H9 (cell line): ENCODE results near the gene BPTF. TPM values are rescaled to one million over a fixed set of nuclear protein-coding genes. Genes with fewer than 3 reads are reported as not detected.

Experiments used
- DNase-seq: peaks from one replicate; pipeline ENCODE4 v3.0.0-alpha.2; 2017
- H2AFZ ChIP-seq: one replicate; pipeline ENCODE4 v1.6.1; 2013; ENCODE audit warnings: mild to moderate bottlenecking, low read length, control low read depth, moderate library complexity
- H2AK5ac ChIP-seq: 2 replicates; pipeline ENCODE4 v1.6.1; 2013; ENCODE audit warnings: low read length, control low read depth, mixed read lengths; ENCODE audit not compliant: insufficient read length
- H2BK120ac ChIP-seq: one replicate; pipeline ENCODE4 v1.6.1; 2013; ENCODE audit warnings: low read depth, mild to moderate bottlenecking, low read length, control low read depth, inconsistent platforms; ENCODE audit not compliant: poor library complexity, severe bottlenecking
- H2BK12ac ChIP-seq: 2 replicates; pipeline ENCODE4 v1.6.1; 2013; ENCODE audit warnings: low read length, control low read depth, mixed read lengths, low read depth; ENCODE audit not compliant: insufficient read length
- H2BK15ac ChIP-seq: 2 replicates; pipeline ENCODE4 v1.6.1; 2013; ENCODE audit warnings: low read depth, low read length, control low read depth
- H2BK20ac ChIP-seq: one replicate; pipeline ENCODE4 v1.6.1; 2013; ENCODE audit warnings: low read depth, mild to moderate bottlenecking, low read length, control low read depth, inconsistent platforms; ENCODE audit not compliant: poor library complexity, severe bottlenecking
- H2BK5ac ChIP-seq: 2 replicates; pipeline ENCODE4 v1.6.1; 2013; ENCODE audit warnings: low read length, control low read depth, mixed read lengths; ENCODE audit not compliant: insufficient read length
- H3K14ac ChIP-seq: 2 replicates; pipeline ENCODE4 v1.6.1; 2013; ENCODE audit warnings: low read length, control low read depth; ENCODE audit not compliant: insufficient read depth
- H3K18ac ChIP-seq: 2 replicates; pipeline ENCODE4 v1.6.1; 2013; ENCODE audit warnings: low read depth, mild to moderate bottlenecking, mixed read lengths, low read length, control low read depth; ENCODE audit not compliant: insufficient read length
- H3K23ac ChIP-seq: 2 replicates; pipeline ENCODE4 v1.6.1; 2013; ENCODE audit warnings: low read length, control low read depth, mixed read lengths, low read depth; ENCODE audit not compliant: insufficient read length
- H3K23me2 ChIP-seq: 2 replicates; pipeline ENCODE4 v1.6.1; 2013; ENCODE audit warnings: low read depth, mild to moderate bottlenecking, mixed read lengths, low read length, control low read depth; ENCODE audit not compliant: insufficient read length, poor library complexity, severe bottlenecking
- H3K27ac ChIP-seq: 2 replicates; pipeline ENCODE4 v1.5.1; 2013; ENCODE audit warnings: low read length, control low read depth, mixed read lengths, low read depth; ENCODE audit not compliant: insufficient read length
- H3K27me3 ChIP-seq: 2 replicates; pipeline ENCODE4 v1.6.1; 2013; ENCODE audit warnings: low read length, control low read depth, inconsistent platforms; ENCODE audit not compliant: insufficient read depth
- H3K4ac ChIP-seq: 2 replicates; pipeline ENCODE4 v1.6.1; 2013; ENCODE audit warnings: low read depth, mild to moderate bottlenecking, control low read depth, inconsistent platforms, low read length, moderate library complexity
- H3K4me1 ChIP-seq: 2 replicates; pipeline ENCODE4 v1.6.1; 2013; ENCODE audit warnings: low read length, control low read depth, inconsistent platforms; ENCODE audit not compliant: insufficient read depth
- H3K4me2 ChIP-seq: 2 replicates; pipeline ENCODE4 v1.6.1; 2013; ENCODE audit warnings: low read length, control low read depth, mixed read lengths; ENCODE audit not compliant: insufficient read length, insufficient read depth
- H3K56ac ChIP-seq: 2 replicates; pipeline ENCODE4 v1.6.1; 2013; ENCODE audit warnings: low read depth, mild to moderate bottlenecking, mixed read lengths, low read length, control low read depth; ENCODE audit not compliant: insufficient read length
- H3K79me1 ChIP-seq: 2 replicates; pipeline ENCODE4 v1.6.1; 2013; ENCODE audit warnings: low read depth, mild to moderate bottlenecking, moderate library complexity, low read length, control low read depth, inconsistent platforms; ENCODE audit not compliant: insufficient read depth, poor library complexity, severe bottlenecking
- H3K79me2 ChIP-seq: 2 replicates; pipeline ENCODE4 v1.6.1; 2013; ENCODE audit warnings: low read length, control low read depth, inconsistent platforms; ENCODE audit not compliant: insufficient read depth
- H3K9ac ChIP-seq: 2 replicates; pipeline ENCODE4 v1.6.1; 2013; ENCODE audit warnings: low read length, control low read depth, mixed read lengths; ENCODE audit not compliant: insufficient read length; ENCODE audit errors: extremely low read depth
- H3K9me3 ChIP-seq: one replicate; pipeline ENCODE4 v1.6.1; 2013; ENCODE audit warnings: low read depth, low read length, inconsistent platforms; ENCODE audit not compliant: control insufficient read depth
- H3T11ph ChIP-seq: one replicate; pipeline ENCODE4 v1.6.1; 2013; ENCODE audit warnings: mild to moderate bottlenecking, low read length, control low read depth, inconsistent platforms
- H4K20me1 ChIP-seq: one replicate; pipeline ENCODE4 v1.6.1; 2013; ENCODE audit not compliant: control insufficient read depth, insufficient read length, insufficient read depth
- H4K5ac ChIP-seq: 2 replicates; pipeline ENCODE4 v1.6.1; 2013; ENCODE audit warnings: low read depth, mild to moderate bottlenecking, mixed read lengths, low read length, control low read depth; ENCODE audit not compliant: insufficient read length
- H4K8ac ChIP-seq: replicated peaks from 2 replicates; pipeline ENCODE4 v1.6.1; 2013; ENCODE audit warnings: low read length, control low read depth, mixed read lengths, low read depth; ENCODE audit not compliant: insufficient read length
- H4K91ac ChIP-seq: 2 replicates; pipeline ENCODE4 v1.6.1; 2013; ENCODE audit warnings: low read depth, mild to moderate bottlenecking, moderate library complexity, mixed read lengths, low read length, control low read depth; ENCODE audit not compliant: insufficient read length
- H3K27ac Mint-ChIP-seq, 3 experiments: 2 replicates in 2 of 3; 3 replicates in 1 of 3; pipeline ENCODE4 v1.8.0; 2020 to 2021; ENCODE audit warnings: mixed read lengths in 3 of 3, mild to moderate bottlenecking in 1 of 3, moderate library complexity in 1 of 3
- H3K27me3 Mint-ChIP-seq: 2 replicates; pipeline ENCODE4 v1.8.0; 2021; ENCODE audit warnings: low read depth, mild to moderate bottlenecking, moderate library complexity, mixed read lengths
- H3K36me3 Mint-ChIP-seq, 3 experiments: 2 replicates in 2 of 3; 3 replicates in 1 of 3; pipeline ENCODE4 v1.8.0; 2020 to 2021; ENCODE audit warnings: low read depth in 3 of 3, mixed read lengths in 3 of 3; ENCODE audit not compliant: insufficient read depth in 1 of 3
- H3K4me1 Mint-ChIP-seq, 2 experiments: 2 replicates each; pipeline ENCODE4 v1.8.0; 2020; ENCODE audit warnings: mixed read lengths in 2 of 2
- H3K4me3 Mint-ChIP-seq, 2 experiments: 2 replicates in 1 of 2; 3 replicates in 1 of 2; pipeline ENCODE4 v1.8.0; 2020 to 2021; ENCODE audit warnings: mild to moderate bottlenecking in 2 of 2, mixed read lengths in 2 of 2, moderate library complexity in 1 of 2
- H3K9me3 Mint-ChIP-seq, 2 experiments: 2 replicates in 1 of 2; 3 replicates in 1 of 2; pipeline ENCODE4 v1.8.0; 2020; ENCODE audit warnings: mild to moderate bottlenecking in 2 of 2, mixed read lengths in 2 of 2, moderate library complexity in 1 of 2
- WGBS: extraction: QIAGEN DNeasy Blood & Tissue Kit; methylation state at CpG from one replicate; pipeline ENCODE4 v1.1.7; 2013; ENCODE audit warnings: missing lambda C conversion rate, low lambda C conversion rate, mixed read lengths; ENCODE audit not compliant: insufficient read length; ENCODE audit errors: extremely low coverage; 5-methylcytosine and 5-hydroxymethylcytosine counted together
- total RNA-seq: library from RNA; stranded (reverse); gene quantifications from 2 replicates; pipeline ENCODE4 v1.2.1, GENCODE V29; 2021
- TF ChIP-seq, protein P1 (sequence below): fragments of 200-600 bp; sonication (generic); conservative IDR thresholded peaks from 3 replicates; pipeline ENCODE4 v1.8.0; 2021; ENCODE audit warnings: antibody characterized with exemption, mild to moderate bottlenecking

The BPTF gene
- total RNA-seq, 1 experiment from 2014 or later: 203 TPM

DNA sequence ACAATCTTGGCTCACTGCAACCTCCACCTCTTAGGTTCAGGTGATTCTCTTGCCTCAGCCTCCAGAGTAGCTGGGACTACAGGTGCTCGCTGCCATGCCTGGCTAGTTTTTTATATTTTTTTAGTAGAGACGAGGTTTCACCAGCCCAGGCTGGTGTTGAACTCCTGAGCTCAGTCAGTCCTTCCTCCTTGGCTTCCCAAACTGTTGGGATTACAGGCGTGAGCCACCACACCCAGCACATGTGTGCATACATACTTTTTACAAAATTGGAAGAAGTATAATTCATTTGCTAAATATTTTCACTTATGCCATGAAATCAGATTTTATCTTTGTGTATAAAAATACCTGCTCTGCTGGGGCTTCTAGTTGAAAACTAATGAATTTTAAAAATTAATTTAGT lies 13.2 kb downstream of the BPTF start:
- no peak overlapping the region for H4K91ac ChIP-seq
- Mint-ChIP-seq H3K4me3 (no peak overlapping the region), H3K27ac (peak overlapping the region in 1 of 3 experiments; percentile 77; a peak in 1 of 7 replicates), H3K9me3 (no peaks in the 10 kb centered on the region), H3K36me3 (peaks cover 0 to 9% (median 3%) of the 10 kb centered on the region in 3 experiments; a peak in 2 of 7 replicates), H3K27me3 (no peaks in the 10 kb centered on the region), H3K4me1 (peaks cover 10 to 21% of the 10 kb centered on the region in 2 experiments)
- H3K79me1 ChIP-seq: no peaks in the 10 kb centered on the region
- H3T11ph ChIP-seq: no peak overlapping the region
- H2AK5ac ChIP-seq: no peak overlapping the region
- no peak overlapping the region for H3K23ac ChIP-seq
- H4K20me1 ChIP-seq: no peaks in the 10 kb centered on the region
- DNase-seq: no peak
- TF ChIP-seq, protein P1, sequence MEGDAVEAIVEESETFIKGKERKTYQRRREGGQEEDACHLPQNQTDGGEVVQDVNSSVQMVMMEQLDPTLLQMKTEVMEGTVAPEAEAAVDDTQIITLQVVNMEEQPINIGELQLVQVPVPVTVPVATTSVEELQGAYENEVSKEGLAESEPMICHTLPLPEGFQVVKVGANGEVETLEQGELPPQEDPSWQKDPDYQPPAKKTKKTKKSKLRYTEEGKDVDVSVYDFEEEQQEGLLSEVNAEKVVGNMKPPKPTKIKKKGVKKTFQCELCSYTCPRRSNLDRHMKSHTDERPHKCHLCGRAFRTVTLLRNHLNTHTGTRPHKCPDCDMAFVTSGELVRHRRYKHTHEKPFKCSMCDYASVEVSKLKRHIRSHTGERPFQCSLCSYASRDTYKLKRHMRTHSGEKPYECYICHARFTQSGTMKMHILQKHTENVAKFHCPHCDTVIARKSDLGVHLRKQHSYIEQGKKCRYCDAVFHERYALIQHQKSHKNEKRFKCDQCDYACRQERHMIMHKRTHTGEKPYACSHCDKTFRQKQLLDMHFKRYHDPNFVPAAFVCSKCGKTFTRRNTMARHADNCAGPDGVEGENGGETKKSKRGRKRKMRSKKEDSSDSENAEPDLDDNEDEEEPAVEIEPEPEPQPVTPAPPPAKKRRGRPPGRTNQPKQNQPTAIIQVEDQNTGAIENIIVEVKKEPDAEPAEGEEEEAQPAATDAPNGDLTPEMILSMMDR: no peak
- no peaks in the 10 kb centered on the region for H3K23me2 ChIP-seq
- no peak overlapping the region for H4K8ac ChIP-seq
- no peak overlapping the region for H2BK12ac ChIP-seq
- no peaks in the 10 kb centered on the region for H3K4me1 ChIP-seq
- peaks cover 58% of the 10 kb centered on the region; the same call in 1 of the 2 replicates for H3K79me2 ChIP-seq
- no peak overlapping the region for H4K5ac ChIP-seq
- no peaks in the 10 kb centered on the region for H3K27me3 ChIP-seq
- H3K27ac ChIP-seq: no peak overlapping the region
- no peak overlapping the region for H2BK15ac ChIP-seq
- H3K18ac ChIP-seq: no peak overlapping the region
- H2BK20ac ChIP-seq: no peak overlapping the region
- no peak overlapping the region for H3K4ac ChIP-seq
- H3K9ac ChIP-seq: no peak overlapping the region
- H2BK5ac ChIP-seq: no peak overlapping the region
- WGBS: no CpG with 5 or more reads among the region's 3 CpGs
- no peak overlapping the region for H3K4me2 ChIP-seq
- H2AFZ ChIP-seq: no peak overlapping the region
- H2BK120ac ChIP-seq: no peak overlapping the region
- H3K14ac ChIP-seq: no peak overlapping the region
- no peak overlapping the region for H3K56ac ChIP-seq
- no peaks in the 10 kb centered on the region for H3K9me3 ChIP-seq
